Kasumi-1 (cell line): ENCODE results near the gene HCRTR1.

ENCODE experiments used
- DNase-seq, 2 experiments: peaks; one replicate each; lab custom pipeline; 2025; lab: John Stamatoyannopoulos, UW

The HCRTR1 gene

DNA sequence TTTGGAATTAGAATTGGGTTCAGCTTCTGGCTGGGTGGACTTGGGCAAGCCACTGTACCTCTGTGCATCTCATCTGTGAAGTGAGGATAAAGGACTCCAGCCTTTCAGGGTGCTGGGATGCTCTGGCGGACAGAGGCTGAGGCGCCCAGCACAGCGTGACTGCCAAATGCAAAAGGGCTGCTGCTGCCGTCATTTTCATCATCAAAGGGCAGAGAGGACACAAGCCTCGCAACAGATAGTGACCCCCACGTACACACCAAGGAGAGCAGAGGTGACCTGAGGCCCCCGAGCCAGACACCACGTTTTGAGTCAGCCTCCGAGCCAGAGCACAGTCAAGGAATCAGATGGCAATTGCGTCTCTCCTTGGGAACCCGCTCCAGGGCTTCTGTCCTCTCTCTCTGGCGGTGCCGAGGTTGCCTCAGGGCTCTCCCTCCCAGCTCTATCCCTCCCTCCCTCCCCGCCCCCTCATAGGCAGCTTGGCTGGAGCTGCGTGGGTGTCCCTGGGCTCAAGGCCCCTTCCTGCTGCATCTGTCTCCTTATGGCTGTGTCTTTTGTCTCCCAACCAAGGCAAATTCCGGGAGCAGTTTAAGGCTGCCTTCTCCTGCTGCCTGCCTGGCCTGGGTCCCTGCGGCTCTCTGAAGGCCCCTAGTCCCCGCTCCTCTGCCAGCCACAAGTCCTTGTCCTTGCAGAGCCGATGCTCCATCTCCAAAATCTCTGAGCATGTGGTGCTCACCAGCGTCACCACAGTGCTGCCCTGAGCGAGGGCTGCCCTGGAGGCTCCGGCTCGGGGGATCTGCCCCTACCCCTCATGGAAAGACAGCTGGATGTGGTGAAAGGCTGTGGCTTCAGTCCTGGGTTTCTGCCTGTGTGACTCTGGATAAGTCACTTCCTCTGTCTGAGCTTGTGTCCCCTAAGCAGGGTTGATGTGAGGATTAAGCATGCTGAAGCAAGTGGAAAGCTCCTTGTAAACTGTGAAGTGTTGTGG lies 9.0 kb downstream of the HCRTR1 start:
- DNase-seq, result no peak

GRCh38 chr1:31627301-31627929 lies 9.9 kb downstream of the HCRTR1 start:
- no peak for DNase-seq

DNA sequence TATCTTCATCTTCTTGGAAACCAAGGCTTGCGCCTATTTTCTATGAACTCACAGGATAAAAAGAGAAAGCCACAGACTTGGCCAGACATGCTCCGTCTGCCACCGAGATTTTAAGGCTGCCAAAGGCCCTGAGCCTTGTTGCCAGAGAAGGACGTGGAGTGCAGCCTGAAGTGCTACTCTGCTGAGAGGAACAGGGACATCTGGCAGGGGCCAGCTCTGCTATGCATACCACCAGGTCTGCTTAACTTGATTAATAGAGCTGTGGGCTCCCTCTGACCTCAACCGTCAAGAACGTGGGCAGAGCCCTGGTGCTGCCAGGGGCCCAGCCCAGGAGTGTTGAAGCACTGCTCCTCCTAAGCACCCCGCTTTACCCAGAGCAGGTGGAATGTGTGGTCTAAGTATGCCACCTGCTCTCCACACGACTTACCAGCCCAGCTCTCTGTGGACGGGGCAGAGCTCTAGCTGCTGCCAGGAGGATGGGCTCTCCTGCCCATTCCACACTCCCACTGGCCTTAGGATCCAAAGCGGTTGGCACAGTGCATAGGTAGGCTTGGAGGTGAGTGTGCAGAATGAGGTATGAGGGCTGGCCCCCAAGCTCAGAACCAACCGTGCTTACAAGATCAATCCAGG lies 10.6 kb downstream of the HCRTR1 start:
- no peak for DNase-seq

GRCh38 chr1:31628931-31629556 lies 11.6 kb downstream of the HCRTR1 start:
- no peak for DNase-seq

GRCh38 chr1:31632649-31633048 lies 15.2 kb downstream of the HCRTR1 start:
- DNase-seq, result no peak

DNA sequence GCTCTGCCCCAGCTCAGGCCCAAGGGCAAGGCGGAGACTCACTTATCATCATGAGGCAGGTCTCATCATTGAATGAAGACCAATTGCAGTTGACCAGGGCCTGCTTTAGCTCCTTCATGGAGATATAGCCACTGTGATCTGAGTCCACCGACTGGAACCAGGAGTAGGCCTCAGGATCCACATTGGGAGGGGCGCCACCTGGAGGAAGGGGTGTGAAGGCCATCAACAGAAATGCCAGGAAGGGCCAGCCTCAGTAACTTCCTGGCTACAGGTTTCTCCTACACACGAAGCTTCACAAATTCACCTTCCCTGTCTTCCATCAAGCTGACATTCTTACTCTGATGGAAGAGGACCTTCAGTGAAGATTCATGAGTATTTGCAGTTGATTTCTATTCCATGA lies 15.6 kb downstream of the HCRTR1 start:
- peak in 1 of 2 experiments; percentile 18 for DNase-seq

DNA sequence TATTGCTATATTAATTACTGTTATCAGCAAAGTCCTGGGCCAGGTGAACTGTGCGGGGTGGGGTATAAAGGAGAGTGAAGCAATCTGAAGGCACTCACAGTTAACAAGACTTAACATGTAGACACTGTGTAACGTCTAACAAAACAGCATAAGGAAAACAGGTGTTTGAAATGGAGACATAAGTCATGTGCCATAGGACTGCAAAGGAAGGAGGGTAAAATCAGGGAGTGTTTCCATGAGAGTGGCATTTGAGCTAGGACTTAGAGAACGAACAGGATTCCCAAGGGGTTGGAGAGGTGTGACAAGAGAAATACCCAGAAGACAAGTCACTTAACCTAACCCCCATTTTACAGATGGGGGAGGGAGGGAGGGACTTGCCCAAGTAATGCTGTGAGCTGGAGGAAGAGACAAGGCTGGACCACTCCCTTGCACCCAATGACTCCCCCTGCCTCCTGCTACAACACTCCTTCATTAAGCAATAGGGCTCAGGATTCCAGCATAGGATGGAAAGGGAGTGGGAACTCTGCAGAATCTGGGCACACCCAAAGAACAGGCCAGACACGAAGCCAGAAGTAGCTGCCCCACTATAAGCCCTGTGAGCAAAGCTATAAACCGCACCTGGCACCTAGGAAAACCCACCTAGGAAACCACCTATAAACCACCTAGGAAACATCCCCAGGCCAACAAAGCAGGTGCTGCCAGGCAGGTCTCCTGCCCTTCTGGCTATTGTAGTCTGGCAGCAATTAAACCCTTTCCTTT lies 20.6 kb downstream of the HCRTR1 start:
- no peak for DNase-seq

- peak; percentile 8 to 35 for DNase-seq
Observed at GRCh38 chr1:31639543-31639942, 22.1 kb downstream of the HCRTR1 start.

GRCh38 chr1:31640179-31640578 lies 22.7 kb downstream of the HCRTR1 start:
- no peak for DNase-seq

DNA sequence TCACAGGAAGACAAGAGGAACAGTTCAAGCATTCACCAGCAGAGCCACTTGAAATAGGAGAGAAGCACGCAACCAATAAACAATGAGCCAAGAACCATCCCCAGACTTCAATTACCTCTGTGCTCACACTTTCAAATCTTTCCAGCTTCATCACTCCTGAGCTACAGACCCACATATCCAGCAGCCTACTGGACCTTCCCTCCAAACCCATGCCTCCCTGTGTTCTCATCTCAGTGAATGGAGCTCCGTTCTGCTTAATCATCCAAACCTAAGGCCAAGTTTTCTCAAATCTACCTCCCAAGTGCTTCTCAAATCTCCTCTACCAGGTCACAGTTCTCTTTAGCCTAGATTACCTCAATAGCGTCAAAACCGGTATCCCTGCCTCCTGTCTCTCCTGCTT lies 23.5 kb downstream of the HCRTR1 start:
- no peak for DNase-seq

- no peak for DNase-seq
Observed at GRCh38 chr1:31642366-31642765, 24.9 kb downstream of the HCRTR1 start.

DNA sequence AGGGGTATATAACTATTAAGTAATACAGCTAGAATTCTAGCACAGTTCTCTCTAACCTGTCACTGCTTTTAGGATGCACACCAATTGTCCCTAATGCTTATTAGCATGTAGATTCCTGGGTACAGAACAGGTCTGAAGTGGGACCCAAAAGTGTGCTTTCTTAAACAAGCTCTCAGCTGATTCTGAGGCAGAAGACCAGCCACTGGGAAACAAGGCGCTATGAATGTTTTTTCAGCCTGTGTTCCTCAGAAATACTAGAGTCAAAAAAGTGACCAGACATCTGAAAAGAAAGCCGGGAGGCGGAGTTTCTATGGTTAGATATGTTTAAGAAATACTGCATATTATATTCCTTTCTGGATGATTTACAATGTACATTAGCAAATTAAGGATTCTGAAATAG lies 25.4 kb downstream of the HCRTR1 start:
- DNase-seq, result no peak

- peak in 1 of 2 experiments; percentile 33 for DNase-seq
Observed at GRCh38 chr1:31643976-31644559, 26.6 kb downstream of the HCRTR1 start.

GRCh38 chr1:31644560-31645273 lies 27.2 kb downstream of the HCRTR1 start, which contains the start of gene PEF1:
Gene PEF1 (minus strand): TSS chr1:31644876. CDS start chr1:31644864, 12 bp downstream.
- peak; percentile 93 to 94 for DNase-seq

- DNase-seq, result no peak
Observed at GRCh38 chr1:31645274-31645568, 27.7 kb downstream of the HCRTR1 start.

- no peak for DNase-seq
Observed at GRCh38 chr1:31646259-31646960, 28.9 kb downstream of the HCRTR1 start.

GRCh38 chr1:31647106-31647505 lies 29.6 kb downstream of the HCRTR1 start:
- DNase-seq, result no peak

DNA sequence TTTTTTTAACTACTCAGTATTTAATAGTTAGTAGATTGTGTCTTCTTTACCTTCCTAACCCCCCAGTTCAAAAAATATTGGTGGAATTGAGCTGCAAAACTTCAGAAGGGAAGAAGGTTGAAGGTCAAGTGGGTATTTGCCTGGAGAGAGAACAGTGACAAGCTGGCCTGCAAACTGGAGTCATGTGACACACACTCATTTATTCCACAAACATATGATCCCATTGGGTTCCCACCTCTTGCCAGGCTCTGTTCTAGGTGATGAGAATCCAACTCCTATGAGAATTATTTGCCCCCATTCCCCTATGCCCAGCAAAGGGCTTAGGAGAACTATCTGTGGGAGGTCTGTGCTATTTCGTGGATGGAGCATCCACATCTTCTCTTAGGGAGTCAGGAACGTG lies 30.7 kb downstream of the HCRTR1 start:
- no peak for DNase-seq

GRCh38 chr1:31648641-31649357 lies 31.3 kb downstream of the HCRTR1 start:
- DNase-seq, result no peak
